ENCODE measurements around the gene ZCCHC8. TPM values are rescaled to one million over a fixed set of nuclear protein-coding genes. Genes with fewer than 3 reads are reported as not detected.
A peak's percentile ranks its signal among the peaks of the same experiment; 100 is the strongest.
"Not testable (repeated sequence)": the region's sequence is repeated elsewhere in the genome, so short reads cannot be mapped to it uniquely, and the experiment has no call there.

The ZCCHC8 gene
- total RNA-seq, 1 donor from 2014 or later: 9.0 TPM

DNA sequence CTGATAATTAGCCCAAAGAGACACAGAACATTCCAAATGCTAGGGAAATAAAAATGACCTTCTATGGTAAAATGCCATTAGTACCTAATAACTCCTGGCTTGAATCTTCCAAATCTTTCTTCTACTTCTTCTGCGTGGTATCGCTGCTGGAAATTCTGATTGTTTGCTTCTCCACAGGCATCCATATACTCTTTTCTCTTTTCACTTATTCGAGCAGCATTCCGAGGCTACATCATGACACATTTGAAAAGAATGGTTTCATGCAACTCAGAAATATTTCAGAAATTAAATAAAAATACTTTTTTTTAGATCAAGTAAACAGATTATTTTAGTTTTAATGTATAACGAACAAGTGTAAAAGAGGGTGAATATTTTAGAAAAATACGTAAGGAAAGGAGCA, 18.9 kb downstream of the ZCCHC8 start:
- ATAC-seq (no peak), DNase-seq (no peak)
- intact Hi-C loops (cut with micrococcal nuclease): no loop called here

DNA sequence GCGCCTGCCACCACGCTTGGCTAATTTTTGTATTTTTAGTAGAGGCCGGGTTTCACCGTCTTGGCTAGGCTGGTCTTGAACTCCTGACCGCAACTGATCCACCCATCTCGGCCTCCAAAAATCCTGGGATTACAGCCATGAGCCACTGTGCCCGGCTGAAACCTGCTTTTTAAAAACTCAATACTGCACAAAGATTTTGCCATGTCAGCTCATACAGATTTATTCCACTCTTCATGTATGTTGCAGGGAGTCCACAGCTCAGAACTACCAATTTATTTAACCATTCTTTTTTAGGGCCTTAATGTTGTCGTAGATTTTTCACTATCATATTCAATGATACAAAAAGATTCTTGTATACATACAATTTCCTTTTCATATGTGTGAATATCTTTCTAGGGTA, 20.0 kb downstream of the ZCCHC8 start:
- ATAC-seq (no peak), DNase-seq (no peak)
- intact Hi-C loops (cut with micrococcal nuclease): no loop called here

- no peak for ATAC-seq
- intact Hi-C loops (cut with micrococcal nuclease): no loop called here
- DNase-seq: no peak
Observed at GRCh38 chr12:122474324-122474716, 26.4 kb downstream of the ZCCHC8 start.

- no peak for DNase-seq
- ATAC-seq: peak; percentile 57
- intact Hi-C loops (cut with micrococcal nuclease): no loop called here
Observed at GRCh38 chr12:122473543-122474323, 27.0 kb downstream of the ZCCHC8 start.

DNA sequence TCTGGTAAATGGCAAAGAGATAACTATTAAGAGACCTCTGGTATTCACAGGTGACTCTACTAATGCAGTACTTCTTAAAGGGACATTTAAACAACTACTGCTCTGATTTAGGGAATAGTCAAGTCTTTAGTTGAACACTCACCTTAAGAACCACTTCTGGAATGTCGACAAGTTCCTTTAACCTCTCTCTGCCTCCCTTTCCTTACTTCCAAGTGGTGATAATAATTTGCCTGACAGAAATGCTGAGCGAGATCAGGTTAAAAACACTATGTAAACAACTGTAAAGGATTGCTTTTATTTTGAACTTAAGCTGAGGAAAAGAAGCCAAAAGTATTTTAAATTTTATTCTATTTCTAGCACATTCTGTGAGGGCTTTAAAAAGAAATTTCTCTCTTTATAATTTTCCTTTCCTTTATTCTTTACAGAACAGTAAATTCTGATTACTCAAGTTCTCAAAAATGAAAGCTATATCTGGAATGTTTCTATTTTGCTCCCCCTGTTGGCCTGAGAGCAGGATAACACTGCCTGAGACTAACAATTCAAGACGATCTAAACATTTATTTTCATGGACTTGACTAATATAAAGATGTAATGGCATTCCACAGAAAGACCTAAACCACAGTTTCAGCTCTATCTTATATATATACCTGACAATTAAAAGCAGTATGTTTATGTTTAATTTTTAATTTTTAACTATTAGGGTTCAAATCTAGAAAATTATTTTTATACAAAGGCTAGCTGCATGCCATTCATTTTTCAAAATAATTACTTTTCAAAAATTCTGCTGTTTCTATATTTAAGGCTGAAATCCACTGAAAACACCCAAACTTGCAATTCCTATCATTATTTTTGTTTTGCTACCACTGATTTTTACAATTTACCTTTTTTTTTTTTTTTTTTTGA, 29.2 kb downstream of the ZCCHC8 start:
- intact Hi-C loops (cut with micrococcal nuclease): loop anchor here (2.0 kb wide), 1 partner anchor 73 kb away; no protein-coding TSS in a partner anchor

GRCh38 chr12:122470576-122470975, 30.2 kb downstream of the ZCCHC8 start:
- ATAC-seq: not testable (repeated sequence)
- intact Hi-C loops (cut with micrococcal nuclease): loop anchor here (2.0 kb wide), 1 partner anchor 72 kb away; no protein-coding TSS in a partner anchor
- DNase-seq: peak; percentile 36

More for the DNA sequence above, 29.2 kb downstream of the ZCCHC8 start:
- ATAC-seq (peak; percentile 60), DNase-seq (no peak)

- not testable (repeated sequence) for DNase-seq, ATAC-seq
- intact Hi-C loops (cut with micrococcal nuclease): loop anchor here (2.0 kb wide), 1 partner anchor 71 kb away; no protein-coding TSS in a partner anchor
Observed at GRCh38 chr12:122469856-122470255, 30.9 kb downstream of the ZCCHC8 start.

- intact Hi-C loops (cut with micrococcal nuclease): no loop called here
- ATAC-seq (no peak), DNase-seq (no peak)
Observed at GRCh38 chr12:122467983-122468382, 32.7 kb downstream of the ZCCHC8 start.

GRCh38 chr12:122464317-122465042, 36.3 kb downstream of the ZCCHC8 start:
- peak; percentile 82 for ATAC-seq
- intact Hi-C loops (cut with micrococcal nuclease); DNase-seq: not testable (repeated sequence)

GRCh38 chr12:122460641-122461040, 40.1 kb downstream of the ZCCHC8 start:
- intact Hi-C loops (cut with micrococcal nuclease): no loop called here
- no peak for DNase-seq
- ATAC-seq: no peak

GRCh38 chr12:122460061-122460460, 40.7 kb downstream of the ZCCHC8 start:
- no peak for DNase-seq

DNA sequence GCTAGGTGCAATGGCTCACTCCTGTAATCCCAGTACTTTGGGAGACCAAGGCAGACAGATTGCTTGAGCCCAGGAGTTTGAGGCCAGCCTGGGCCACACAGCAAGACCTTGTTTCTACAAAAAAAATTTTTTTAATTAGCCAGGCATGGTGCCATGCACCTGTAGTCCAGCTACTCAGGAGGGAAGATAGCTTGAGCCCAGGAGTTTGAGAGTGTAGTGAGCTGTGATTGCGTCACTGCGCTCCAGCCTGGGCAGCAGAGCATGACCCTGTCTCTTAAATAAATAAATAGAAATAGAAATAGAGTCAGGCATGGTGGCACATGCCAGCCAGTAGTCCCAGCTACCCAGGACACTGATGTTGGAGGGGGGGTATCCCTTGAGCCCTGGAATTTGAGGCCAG, 41.5 kb downstream of the ZCCHC8 start:
- ATAC-seq (no peak), DNase-seq (no peak)
- intact Hi-C loops (cut with micrococcal nuclease): no loop called here

More at GRCh38 chr12:122460061-122460460, 40.7 kb downstream of the ZCCHC8 start:
- intact Hi-C loops (cut with micrococcal nuclease): no loop called here
- no peak for ATAC-seq

DNA sequence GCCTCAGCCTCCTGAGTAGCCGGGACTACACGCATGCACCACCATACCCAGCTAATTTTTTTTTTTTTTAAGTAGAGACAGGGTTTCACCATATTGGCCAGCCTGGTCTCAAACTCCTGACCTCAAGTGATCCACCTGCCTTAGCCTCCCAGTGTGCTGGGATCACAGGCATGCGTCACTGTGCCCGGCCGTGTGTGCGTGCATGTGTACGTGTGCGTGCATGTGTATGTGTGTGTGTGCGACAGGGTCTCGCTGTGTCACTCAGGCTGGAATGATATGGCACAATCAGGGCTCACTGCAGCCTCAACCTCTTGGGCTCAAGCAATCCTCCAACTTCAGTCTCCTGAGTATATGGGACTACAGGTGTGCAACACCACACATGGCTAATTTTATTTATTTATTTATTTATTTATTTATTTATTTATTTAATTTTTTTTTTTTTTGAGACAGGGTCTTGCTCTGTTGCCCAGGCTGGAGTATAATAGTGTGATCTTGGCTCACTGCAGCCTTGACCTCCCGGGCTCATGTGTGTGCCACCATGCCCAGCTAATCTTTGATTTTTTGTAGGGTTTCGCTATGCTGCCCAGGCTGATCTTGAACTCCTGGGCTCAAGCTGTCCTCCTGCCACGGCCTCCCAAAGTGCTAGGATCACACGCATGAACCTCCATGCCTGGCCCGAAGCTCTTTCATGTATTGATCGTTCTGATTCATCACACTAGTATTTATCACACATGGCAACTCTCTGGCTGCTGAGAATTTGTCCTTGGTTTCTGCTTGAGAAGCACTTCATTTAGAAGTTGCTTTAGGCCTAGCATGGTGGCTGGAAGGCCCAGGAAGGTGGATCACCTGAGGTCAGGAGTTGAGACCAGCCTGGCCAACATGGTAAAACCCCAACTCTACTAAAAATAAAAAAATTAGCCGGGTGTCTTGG, 42.4 kb downstream of the ZCCHC8 start:
- intact Hi-C loops (cut with micrococcal nuclease): no loop called here
- DNase-seq: no peak
- ATAC-seq: no peak

- no peak for DNase-seq
- ATAC-seq: no peak
- intact Hi-C loops (cut with micrococcal nuclease): no loop called here
Observed at GRCh38 chr12:122457627-122458026, 43.1 kb downstream of the ZCCHC8 start.

GRCh38 chr12:122454739-122455138, 46.0 kb downstream of the ZCCHC8 start:
- ATAC-seq (no peak), DNase-seq (no peak)
- intact Hi-C loops (cut with micrococcal nuclease): no loop called here

GRCh38 chr12:122454250-122454721, 46.4 kb downstream of the ZCCHC8 start:
- DNase-seq (no peak), ATAC-seq (no peak)
- intact Hi-C loops (cut with micrococcal nuclease): no loop called here

- DNase-seq (no peak), ATAC-seq (no peak)
- intact Hi-C loops (cut with micrococcal nuclease): no loop called here
Observed at GRCh38 chr12:122452701-122453285, 47.9 kb downstream of the ZCCHC8 start.

DNA sequence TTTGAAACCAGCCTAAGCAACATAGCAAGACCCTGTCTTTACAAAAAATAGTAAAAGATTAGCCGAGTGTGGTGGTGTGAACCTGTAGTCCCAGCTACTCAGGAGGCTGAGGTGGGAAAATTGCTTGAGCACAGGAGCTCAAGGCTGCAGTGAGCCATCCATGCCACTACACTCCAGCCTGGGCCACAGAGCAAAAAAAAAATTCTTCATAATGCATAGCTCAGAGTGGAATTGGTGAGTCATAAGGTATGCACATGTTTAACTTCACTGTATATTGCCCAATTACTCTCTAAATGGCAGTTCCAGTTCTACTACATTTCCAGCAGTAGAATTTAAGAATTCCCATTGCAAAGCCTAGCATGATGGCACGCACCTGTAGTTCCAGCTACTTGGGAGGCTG, 51.4 kb downstream of the ZCCHC8 start:
- DNase-seq: no peak
- no peak for ATAC-seq
- intact Hi-C loops (cut with micrococcal nuclease): no loop called here

All from left ventricle myocardium superior (tissue), 1 donor.